HG02943 (cell line): ENCODE data around the gene CXCL3.

Source experiments
- ATAC-seq: cut with Tn5 transposase; IDR thresholded peaks from one replicate; pipeline ENCODE4 v1.9.1; 2021; ENCODE audit warnings: mild to moderate bottlenecking, low read depth, moderate library complexity; ENCODE audit not compliant: unreplicated experiment

The CXCL3 gene

GRCh38 chr4:74016068-74016467 lies 22.4 kb downstream of the CXCL3 start:
- ATAC-seq, result no peak

GRCh38 chr4:74015126-74015780 lies 23.2 kb downstream of the CXCL3 start:
- no peak for ATAC-seq

GRCh38 chr4:74014332-74014731 lies 24.2 kb downstream of the CXCL3 start:
- no peak for ATAC-seq

- no peak for ATAC-seq
Observed at GRCh38 chr4:74013264-74013663, 25.2 kb downstream of the CXCL3 start.

- no peak for ATAC-seq
Observed at GRCh38 chr4:74012130-74012529, 26.4 kb downstream of the CXCL3 start.

- no peak for ATAC-seq
Observed at GRCh38 chr4:74009307-74009706, 29.2 kb downstream of the CXCL3 start.

GRCh38 chr4:74006009-74006476 lies 32.4 kb downstream of the CXCL3 start:
- no peak for ATAC-seq

- ATAC-seq, result no peak
Observed at GRCh38 chr4:74005528-74005927, 33.0 kb downstream of the CXCL3 start.

- no peak for ATAC-seq
Observed at GRCh38 chr4:74004668-74005067, 33.8 kb downstream of the CXCL3 start.

- ATAC-seq, result no peak
Observed at GRCh38 chr4:74000301-74000700, 38.2 kb downstream of the CXCL3 start.

- no peak for ATAC-seq
Observed at GRCh38 chr4:73998040-73999011, 40.2 kb downstream of the CXCL3 start, which contains the start of gene CXCL5. TSS of gene CXCL5 (minus strand) at chr4:73998677. CDS start at chr4:73998581, 96 bp downstream.

GRCh38 chr4:73992050-73992449 lies 46.4 kb downstream of the CXCL3 start:
- no peak for ATAC-seq

GRCh38 chr4:73991742-73992000 lies 46.8 kb downstream of the CXCL3 start:
- no peak for ATAC-seq

GRCh38 chr4:73990988-73991741 lies 47.3 kb downstream of the CXCL3 start:
- ATAC-seq, result no peak

GRCh38 chr4:73989928-73990327 lies 48.6 kb downstream of the CXCL3 start:
- no peak for ATAC-seq

GRCh38 chr4:73989031-73989430 lies 49.5 kb downstream of the CXCL3 start:
- no peak for ATAC-seq

- ATAC-seq, result no peak
Observed at GRCh38 chr4:73988061-73988460, 50.4 kb downstream of the CXCL3 start, which contains the start of gene PPBP. TSS of gene PPBP (minus strand) at chr4:73988190. CDS start at chr4:73988103, 87 bp downstream.
